NCI-H748 treated with DMSO at 0.1 percent for 48 hours (cell line): ENCODE measurements around the gene EGLN2.
A peak's percentile ranks its signal among the peaks of the same experiment; 100 is the strongest.
"Not testable (repeated sequence)": the region's sequence is repeated elsewhere in the genome, so short reads cannot be mapped to it uniquely, and the experiment has no call there.

Experiments used
- DNase-seq: peaks from one replicate; lab custom pipeline; 2025; lab: John Stamatoyannopoulos, UW

The EGLN2 gene

DNA sequence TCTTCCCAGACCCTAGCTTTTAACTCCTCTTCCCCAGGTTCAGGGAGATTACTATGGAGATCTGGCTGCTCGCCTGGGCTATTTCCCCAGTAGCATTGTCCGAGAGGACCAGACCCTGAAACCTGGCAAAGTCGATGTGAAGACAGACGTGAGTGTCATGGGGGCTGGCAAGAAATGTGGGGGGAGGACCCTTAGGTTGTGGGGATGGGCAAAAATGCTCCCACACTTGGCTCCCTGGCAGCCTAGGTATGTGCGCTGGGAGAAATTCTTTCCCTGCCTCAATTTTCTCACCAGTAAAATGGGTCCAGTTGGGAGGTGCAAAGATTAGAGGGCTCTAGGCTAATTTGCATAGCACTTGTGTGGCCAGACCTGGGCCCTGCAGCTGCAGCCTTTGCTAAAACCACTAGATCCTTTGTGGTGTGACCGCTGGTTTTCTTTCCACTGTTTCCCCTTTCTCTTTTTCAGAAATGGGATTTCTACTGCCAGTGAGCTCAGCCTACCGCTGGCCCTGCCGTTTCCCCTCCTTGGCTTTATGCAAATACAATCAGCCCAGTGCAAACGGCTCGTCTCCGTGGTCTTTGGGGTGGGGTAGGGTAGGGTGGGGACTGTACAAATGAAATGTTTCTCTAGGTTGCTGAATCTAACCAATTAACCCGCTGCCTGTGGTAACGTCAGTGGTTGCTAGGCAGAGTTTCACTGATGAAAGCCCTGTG, 21.9 kb upstream of the EGLN2 start:
- peak; percentile 95 for DNase-seq

DNA sequence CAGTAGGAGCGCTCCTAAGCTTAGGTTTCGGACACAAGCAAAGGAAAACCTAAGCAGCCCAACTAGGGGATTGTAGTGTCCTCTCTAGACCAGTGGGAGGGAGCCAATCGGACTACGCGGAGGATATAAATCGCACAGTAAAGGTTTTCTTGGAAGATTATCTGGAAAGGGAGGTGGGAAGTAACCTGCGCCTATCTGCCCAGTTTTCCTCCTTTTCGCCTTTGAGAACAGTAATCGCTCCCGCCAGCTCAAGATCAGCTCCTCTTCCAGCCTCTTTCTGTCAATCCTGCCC, 21.4 kb upstream of the EGLN2 start:
- DNase-seq, result no peak

DNA sequence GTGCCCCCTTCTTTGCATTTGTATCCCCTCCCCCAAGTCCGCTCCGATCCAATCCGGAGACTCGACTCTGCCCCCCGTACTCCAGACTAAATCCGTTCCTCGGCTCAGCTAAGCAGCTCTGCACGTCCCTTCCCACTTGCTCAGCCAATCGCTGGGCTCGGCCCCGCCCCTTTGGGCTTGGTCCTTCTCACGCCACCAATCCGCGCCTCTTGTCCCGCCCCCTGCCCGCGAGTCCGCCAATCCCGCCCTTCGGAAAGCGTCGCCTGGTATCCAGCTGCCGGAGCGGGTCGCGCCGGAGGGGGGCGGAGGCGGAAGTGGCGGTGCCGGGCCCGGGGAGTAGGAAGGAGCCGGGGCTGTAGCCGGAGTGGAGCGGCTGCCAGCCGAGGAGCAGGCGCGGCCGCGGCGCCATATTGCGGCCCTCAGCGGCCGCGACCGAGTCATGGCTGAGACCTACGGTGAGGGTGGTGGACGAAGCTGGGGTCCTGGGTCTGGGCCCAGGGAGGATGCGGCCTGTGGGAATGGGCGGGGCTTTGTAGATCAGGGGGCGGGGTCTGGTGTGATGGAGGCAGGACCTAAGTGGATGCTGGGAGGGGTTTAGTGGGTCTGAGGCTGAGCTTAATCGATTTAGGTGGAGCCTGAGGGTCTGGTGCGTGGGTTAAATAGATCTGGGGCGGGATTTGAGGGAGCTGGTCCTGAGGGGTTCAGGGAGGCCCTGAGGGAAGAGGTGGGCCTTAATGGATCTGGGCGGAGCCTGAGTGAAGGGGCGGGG, 20.9 kb upstream of the EGLN2 start, which contains the start of gene RAB4B:
Gene RAB4B (plus strand): TSS at position 311 of the 769 bp plus-strand sequence. CDS start 129 bp downstream, at position 440.
- DNase-seq, result peak; percentile 99

DNA sequence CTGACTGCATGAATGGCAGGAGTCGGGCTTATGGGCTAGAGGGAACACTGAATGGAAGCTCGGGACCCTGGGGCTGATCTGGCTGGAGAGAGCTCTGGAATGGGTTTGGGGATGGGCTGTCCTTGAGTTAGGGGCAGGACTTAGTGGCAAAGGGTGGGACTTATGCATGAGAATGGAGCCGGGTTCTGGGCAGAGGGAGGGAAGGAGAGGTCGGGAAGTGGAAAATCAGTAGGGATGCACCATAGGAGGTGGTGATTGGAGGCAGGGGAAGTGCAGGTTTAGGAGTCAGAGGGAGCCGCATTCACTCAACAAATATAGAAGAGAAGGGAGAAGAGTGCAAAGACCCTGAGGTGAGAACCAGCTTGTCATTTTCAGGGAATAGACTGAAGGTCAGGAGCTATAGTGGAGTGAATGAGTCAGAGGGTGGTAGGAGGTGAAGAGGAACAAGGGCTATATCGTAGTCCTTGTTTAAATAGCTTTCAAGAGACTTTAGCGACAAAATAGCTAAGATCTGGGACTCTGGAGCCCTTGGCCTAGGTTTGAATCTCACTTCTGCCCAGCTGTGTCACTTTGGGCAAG, 20.2 kb upstream of the EGLN2 start:
- no peak for DNase-seq

DNA sequence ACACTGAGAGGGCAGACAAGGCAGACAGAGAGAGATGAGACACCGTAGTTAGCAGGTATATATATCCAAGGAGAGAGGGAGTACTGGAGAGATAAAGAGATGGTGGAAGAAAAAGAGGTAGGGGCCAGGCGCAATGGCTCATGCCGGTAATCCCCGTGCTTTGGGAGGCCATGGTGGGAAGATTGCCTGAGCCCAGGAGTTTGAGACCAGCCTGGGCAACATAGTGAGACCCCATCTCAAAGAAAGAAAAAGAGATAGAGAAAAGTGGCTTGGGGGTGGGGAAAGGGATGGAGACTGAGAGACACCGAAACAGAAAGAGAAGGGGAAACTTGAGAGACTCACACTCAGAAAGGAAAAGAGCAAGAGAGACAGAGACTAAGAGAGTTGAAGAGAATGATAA, 18.4 kb upstream of the EGLN2 start:
- DNase-seq, result no peak

DNA sequence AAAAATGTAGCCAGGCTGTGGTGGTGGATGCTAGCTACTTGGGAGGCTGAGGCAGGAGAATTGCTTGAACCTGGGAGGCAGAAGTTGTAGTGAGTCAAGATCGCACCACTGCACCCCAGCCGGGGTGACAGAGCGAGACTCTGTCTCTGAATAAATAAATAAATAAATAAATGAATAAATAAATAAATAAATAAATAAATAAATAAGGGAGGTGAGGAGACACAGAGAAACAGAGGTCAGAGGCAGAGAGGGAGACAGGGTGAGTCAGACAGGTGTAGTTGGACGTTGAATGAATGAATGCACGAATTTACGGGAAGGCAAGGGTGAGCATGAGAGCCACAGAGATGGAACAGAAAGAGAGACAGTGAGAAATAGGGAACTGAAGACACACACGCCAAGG, 17.9 kb upstream of the EGLN2 start:
- DNase-seq, result no peak

DNA sequence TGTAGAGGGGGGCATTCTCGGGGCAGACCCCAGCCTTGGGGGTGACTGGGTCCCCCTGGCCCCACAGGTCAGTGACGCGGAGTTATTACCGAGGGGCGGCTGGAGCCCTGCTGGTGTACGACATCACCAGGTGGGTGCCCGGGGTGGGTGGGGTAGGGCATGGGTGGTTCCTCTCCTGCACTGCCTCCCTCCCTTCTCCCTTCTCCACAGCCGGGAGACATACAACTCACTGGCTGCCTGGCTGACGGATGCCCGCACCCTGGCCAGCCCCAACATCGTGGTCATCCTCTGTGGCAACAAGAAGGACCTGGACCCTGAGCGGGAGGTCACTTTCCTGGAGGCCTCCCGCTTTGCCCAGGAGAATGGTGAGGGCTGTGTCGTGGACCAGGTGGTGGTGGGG, 15.3 kb upstream of the EGLN2 start:
- no peak for DNase-seq

DNA sequence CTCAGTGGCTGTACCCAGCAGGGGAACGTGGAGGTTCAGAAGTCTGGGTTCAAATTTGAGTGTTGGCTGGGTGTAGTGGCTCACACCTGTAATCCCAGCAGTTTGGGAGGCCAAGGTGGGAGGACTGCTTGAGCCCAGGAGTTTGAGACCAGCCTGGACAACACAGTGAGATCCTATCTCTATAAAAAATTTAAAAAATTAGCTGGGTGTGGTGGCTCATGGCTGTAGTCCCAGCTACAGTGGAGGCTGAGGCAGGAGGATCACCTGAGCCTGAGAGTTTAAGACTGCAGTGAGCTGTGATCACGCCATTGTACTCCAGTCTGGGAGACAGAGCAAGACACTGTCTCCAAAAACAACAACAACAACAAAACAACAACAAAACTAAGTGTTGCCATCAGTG, 14.8 kb upstream of the EGLN2 start:
- not testable (repeated sequence) for DNase-seq

DNA sequence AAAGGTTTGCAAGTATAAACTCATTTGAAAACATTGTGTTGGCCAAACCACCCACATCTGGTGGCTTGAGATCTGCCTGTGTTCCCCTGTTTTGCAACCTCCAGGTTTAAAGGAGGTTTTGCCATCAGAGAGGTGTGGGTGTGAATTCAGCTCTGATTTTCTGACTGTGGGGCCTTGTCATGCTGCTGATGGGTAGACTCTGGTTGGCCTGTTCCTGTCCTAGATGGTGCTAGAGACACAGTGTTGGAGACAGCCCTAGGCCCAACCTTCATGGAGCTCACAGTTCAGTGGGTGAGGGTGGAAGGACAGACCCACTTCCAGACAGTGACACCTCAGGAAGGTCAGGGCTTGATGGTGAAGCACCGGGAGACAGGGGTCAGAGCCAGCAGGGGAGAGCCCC, 13.5 kb upstream of the EGLN2 start:
- DNase-seq, result no peak

DNA sequence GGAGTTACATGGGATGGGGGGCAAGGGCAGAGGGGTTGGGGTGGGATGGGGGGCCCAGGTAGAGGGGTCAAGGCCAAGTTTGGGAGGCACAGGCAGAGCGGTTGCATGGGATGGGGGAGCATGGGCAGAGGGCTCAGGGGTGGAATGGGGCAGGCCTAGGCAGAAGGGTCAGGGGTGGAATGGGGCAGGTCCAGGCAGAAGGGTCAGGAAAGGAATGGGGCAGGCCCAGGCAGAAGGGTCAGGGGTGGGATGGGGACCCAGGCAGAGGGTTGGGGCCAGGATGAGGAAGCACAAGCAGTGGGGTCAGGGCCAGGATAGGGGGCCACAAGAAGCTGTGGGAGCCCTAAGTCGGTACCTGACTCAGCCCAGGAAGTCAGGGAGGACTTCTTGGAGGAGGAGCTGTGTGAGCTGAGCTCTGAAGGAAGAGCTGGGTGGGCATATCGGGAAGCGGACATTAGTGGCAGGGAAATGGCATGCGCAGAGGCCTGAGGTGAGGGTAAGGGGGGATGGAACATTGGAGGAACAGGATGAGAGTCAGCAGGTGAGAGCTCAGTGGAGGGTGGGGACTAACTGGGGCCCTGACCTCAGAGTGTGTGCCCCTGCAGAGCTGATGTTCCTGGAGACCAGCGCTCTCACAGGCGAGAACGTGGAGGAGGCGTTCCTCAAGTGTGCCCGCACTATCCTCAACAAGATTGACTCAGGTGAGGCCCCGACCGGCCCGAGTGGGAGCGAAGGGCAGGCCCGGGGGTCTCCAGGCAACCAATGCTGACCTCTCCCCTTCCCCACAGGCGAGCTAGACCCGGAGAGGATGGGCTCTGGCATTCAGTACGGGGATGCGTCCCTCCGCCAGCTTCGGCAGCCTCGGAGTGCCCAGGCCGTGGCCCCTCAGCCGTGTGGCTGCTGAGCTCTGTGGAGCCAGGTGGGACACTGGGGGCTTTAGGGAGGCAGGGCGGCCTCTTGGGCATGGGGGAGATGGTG, 12.6 kb upstream of the EGLN2 start:
- no peak for DNase-seq

DNA sequence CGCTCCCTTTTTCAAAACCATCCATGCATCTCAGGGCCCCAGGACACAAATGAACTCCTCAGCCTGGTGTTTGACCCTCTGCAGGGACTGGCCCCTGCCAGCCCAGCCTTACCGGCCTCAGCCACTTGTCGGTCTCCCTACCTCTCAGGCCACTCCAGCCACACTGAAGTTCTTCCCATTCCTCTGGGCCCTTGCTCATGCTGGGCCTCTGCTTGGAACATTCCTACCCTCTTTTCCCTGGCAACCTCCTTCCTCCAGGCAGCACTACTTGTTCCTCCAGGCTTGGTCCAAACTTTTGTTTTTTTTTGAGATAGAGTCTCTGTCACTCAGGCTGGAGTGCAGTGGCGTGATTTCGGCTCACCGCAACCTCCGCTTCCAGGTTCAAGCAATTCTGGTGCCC, 7.6 kb upstream of the EGLN2 start:
- DNase-seq, result no peak

DNA sequence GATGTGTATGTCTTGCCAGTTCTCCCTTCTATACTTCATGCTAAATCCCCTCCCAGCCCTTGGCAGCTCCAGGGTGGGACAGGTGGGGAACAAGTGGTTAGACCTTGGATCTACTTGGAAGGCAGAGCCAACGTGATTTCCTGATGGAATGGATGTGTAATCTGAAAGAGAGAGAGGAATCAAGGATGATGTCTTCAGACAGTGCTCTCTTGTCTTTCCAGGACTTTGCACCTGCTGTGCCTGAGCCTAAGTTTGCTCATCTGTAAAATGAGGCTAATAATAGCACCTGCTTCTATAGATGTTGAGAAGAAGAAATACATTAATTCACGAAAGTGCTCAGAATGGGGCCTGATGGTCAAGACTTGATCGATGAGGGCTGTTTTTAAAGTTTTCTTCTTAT, 7.0 kb upstream of the EGLN2 start:
- no peak for DNase-seq

DNA sequence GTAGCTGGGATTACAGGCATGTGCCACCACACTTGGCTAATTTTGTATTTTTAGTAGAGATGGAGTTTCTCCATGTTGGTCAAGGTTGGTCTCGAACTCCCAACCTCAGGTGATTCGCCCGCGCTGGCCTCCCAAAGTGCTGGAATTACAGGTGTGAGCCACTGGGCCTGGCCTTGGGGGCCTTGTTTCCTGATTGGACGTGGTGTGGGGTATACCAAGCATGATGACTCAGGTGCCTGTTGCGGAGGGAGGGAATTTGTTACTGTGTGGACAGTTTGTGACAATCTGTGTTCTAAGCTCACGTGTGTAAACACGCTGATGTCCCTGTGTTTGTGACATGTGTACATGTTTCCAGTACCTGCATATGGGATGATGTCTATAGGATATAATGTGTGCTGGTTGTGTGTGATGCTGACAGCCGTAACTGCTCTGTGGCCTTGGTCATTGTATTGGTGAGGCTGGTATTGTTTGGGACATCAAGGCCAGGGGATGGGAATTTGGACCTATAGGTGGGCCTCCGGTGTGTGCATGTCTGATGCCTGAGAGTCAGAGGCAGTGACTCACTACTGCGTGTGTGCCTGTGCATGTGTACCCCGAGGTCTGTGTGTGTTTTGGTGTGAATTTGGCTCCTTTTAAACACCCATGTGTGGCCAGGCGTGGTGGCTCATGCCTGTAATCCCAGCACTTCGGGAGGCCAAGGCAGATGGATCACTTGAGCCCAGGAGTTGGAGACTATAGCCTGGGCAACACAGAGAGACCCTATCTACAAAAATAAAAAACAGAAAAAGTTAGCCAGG, 1.6 kb upstream of the EGLN2 start:
- no peak for DNase-seq

DNA sequence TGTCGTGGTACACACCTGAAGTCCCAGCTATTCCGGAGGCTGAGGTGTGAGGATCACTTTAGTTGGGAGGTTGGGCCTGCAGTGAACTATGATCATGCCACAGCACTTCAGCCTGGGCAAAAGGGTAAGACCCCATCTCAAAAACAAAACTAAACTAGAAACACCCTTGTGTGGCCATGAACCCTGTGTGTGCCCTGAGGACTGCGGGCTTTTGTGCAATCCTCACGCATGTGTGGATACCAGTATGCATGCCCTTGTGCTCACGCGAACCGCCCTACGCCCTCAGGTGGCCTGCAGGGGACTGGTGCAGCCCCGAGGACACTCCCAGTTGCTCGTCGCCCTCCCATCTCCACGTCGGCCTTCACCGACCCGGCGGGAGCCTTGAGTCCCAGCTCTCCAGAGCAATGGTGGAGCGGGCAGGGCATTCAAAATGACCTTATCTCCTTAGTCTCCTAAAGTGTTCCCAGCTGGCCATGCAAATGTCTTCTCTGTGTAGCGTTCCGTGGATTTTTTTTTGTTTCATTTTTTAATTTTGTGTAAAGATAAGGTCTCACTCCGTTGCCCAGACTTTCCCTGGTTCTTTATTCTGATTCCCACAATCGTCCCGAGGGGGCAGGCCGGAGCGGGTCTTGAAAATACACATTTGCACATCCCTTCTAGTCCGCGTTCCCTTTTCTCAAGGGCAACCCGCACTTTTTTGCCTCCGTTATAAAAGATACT, 868 bp upstream of the EGLN2 start:
- peak; percentile 81 for DNase-seq

DNA sequence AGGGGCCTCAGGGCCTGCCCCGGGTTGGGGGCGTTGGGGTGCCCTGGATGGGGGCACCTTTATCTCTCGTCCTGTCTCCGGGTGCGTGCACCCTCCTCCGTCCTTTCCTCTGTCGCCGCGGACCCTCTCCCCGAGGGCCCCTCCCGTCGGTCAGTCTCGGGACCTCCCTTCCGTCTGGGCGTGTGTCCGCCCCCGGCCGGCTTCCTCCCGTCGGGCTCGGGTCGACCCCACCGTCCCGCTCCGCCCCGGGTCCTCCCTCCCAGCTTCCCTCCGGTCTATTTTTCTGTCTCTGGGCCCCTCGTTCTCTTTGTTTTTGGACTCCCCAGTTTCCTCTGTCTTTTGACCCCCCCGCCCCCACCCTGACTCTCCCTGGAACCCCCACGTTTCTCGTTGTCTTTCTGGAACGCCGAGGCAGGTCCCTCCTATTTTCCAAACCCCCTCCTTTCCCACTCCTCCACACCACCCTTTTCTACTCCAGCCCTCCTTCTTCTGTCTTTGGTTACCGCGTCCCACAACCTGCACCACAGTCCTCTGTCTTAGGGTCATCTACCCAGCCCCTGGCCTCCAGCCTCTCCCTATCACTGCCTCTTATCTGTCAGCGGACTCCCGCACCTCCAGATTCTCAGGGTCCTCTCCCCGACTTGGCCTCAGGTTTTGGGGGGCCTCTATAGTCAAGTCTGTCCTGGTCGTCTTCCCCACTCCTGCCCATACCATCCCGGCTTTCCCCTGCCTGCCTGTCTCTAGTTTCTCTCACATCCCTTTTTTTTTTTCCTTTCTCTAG, 757 bp downstream of the EGLN2 start:
- no peak for DNase-seq

DNA sequence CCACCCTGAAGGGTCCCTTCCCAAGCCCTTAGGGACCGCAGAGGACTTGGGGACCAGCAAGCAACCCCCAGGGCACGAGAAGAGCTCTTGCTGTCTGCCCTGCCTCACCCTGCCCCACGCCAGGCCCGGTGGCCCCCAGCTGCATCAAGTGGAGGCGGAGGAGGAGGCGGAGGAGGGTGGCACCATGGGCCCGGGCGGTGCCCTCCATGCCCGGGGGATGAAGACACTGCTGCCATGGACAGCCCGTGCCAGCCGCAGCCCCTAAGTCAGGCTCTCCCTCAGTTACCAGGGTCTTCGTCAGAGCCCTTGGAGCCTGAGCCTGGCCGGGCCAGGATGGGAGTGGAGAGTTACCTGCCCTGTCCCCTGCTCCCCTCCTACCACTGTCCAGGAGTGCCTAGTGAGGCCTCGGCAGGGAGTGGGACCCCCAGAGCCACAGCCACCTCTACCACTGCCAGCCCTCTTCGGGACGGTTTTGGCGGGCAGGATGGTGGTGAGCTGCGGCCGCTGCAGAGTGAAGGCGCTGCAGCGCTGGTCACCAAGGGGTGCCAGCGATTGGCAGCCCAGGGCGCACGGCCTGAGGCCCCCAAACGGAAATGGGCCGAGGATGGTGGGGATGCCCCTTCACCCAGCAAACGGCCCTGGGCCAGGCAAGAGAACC, 1.5 kb downstream of the EGLN2 start:
- no peak for DNase-seq

DNA sequence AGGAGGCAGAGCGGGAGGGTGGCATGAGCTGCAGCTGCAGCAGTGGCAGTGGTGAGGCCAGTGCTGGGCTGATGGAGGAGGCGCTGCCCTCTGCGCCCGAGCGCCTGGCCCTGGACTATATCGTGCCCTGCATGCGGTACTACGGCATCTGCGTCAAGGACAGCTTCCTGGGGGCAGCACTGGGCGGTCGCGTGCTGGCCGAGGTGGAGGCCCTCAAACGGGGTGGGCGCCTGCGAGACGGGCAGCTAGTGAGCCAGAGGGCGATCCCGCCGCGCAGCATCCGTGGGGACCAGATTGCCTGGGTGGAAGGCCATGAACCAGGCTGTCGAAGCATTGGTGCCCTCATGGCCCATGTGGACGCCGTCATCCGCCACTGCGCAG, 2.0 kb downstream of the EGLN2 start:
- no peak for DNase-seq

DNA sequence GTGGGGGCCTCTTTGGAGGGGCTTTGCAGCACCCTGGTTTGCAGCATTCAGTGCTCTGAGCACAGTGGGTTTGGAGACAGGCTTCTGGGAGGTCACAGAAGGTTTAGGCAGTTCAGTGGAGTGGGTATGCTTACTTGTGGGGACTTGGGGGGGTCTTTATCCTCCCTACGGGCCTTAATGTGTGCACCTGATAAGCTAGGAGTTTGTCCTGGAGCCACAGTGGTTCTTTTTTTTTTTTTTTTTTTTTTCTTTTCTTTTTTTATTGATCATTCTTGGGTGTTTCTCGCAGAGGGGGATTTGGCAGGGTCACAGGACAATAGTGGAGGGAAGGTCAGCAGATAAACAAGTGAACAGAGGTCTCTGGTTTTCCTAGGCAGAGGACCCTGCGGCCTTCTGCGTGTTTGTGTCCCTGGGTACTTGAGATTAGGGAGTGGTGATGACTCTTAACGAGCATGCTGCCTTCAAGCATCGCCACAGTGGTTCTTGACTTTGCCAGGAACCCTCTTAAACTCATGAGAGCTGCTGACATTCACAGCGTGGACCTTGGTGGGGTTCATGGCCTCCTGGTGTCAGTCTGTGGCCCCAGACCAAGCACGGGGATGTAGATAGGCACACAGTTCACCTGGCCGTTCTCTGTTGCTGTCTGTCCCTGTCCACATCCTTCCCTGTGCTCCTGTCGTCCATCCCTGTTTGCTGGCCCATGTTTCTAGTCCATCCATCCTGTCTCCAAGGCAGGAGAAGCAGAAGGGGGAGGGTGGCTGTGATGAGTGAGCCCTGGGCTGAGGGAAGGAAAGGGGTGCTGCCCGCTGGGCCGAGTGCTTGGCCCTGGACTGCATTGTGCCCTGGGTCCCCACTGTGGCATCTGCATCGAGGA, 2.7 kb downstream of the EGLN2 start:
- DNase-seq, result no peak
